Measurements from ENCODE around the gene KCNC3.

DNA sequence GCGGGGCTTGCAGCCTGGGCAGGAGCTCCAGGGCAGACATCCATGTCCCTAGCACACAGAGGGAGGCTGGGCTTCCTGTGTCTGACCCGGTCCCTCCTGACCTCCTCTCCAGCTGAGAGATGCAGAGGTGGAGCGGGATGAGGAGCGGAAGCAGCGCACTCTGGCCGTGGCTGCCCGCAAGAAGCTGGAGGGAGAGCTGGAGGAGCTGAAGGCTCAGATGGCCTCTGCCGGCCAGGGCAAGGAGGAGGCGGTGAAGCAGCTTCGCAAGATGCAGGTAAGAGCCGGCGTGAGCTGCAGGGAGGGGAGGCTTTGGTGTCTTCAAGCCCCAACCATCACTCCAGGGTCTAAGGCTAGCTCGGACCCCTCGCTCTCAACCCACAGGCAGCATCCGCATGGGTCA lies 38.4 kb downstream of the KCNC3 start:
- TF ChIP-seq, protein P1, sequence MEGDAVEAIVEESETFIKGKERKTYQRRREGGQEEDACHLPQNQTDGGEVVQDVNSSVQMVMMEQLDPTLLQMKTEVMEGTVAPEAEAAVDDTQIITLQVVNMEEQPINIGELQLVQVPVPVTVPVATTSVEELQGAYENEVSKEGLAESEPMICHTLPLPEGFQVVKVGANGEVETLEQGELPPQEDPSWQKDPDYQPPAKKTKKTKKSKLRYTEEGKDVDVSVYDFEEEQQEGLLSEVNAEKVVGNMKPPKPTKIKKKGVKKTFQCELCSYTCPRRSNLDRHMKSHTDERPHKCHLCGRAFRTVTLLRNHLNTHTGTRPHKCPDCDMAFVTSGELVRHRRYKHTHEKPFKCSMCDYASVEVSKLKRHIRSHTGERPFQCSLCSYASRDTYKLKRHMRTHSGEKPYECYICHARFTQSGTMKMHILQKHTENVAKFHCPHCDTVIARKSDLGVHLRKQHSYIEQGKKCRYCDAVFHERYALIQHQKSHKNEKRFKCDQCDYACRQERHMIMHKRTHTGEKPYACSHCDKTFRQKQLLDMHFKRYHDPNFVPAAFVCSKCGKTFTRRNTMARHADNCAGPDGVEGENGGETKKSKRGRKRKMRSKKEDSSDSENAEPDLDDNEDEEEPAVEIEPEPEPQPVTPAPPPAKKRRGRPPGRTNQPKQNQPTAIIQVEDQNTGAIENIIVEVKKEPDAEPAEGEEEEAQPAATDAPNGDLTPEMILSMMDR (IDR thresholded peaks at IDR 0.05; ENCODE audit: poor library complexity, severe bottlenecking) = no peak
- TF ChIP-seq, protein P2, sequence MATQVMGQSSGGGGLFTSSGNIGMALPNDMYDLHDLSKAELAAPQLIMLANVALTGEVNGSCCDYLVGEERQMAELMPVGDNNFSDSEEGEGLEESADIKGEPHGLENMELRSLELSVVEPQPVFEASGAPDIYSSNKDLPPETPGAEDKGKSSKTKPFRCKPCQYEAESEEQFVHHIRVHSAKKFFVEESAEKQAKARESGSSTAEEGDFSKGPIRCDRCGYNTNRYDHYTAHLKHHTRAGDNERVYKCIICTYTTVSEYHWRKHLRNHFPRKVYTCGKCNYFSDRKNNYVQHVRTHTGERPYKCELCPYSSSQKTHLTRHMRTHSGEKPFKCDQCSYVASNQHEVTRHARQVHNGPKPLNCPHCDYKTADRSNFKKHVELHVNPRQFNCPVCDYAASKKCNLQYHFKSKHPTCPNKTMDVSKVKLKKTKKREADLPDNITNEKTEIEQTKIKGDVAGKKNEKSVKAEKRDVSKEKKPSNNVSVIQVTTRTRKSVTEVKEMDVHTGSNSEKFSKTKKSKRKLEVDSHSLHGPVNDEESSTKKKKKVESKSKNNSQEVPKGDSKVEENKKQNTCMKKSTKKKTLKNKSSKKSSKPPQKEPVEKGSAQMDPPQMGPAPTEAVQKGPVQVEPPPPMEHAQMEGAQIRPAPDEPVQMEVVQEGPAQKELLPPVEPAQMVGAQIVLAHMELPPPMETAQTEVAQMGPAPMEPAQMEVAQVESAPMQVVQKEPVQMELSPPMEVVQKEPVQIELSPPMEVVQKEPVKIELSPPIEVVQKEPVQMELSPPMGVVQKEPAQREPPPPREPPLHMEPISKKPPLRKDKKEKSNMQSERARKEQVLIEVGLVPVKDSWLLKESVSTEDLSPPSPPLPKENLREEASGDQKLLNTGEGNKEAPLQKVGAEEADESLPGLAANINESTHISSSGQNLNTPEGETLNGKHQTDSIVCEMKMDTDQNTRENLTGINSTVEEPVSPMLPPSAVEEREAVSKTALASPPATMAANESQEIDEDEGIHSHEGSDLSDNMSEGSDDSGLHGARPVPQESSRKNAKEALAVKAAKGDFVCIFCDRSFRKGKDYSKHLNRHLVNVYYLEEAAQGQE (IDR thresholded peaks at IDR 0.05; ENCODE audit: borderline replicate concordance) = no peak
- TF ChIP-seq MXI1 (conservative IDR thresholded peaks at IDR 0.05; ENCODE audit: poor library complexity, severe bottlenecking) (no peak), EZH2 (IDR thresholded peaks at IDR 0.05; ENCODE audit: borderline replicate concordance, insufficient read depth, low read length, poor library complexity, severe bottlenecking) (no peak), EP300 (conservative IDR thresholded peaks at IDR 0.05; ENCODE audit: poor library complexity, severe bottlenecking) (no peak)
